HUES64 (cell line): Measurements from ENCODE around the gene PLPPR4.
"Not testable (repeated sequence)": the region's sequence is repeated elsewhere in the genome, so short reads cannot be mapped to it uniquely, and the experiment has no call there.

Experiments used
- H3K27ac ChIP-seq: 2 replicates; pipeline ENCODE4 v1.7.0; 2013; ENCODE audit warnings: low read depth, low read length, inconsistent platforms
- H3K27me3 ChIP-seq: 2 replicates; pipeline ENCODE4 v1.6.1; 2013; ENCODE audit warnings: mild to moderate bottlenecking, low read length; ENCODE audit not compliant: insufficient read depth
- H3K36me3 ChIP-seq: 2 replicates; pipeline ENCODE4 v1.6.1; 2013; ENCODE audit warnings: mild to moderate bottlenecking, low read length; ENCODE audit not compliant: insufficient read depth
- H3K4me1 ChIP-seq: 2 replicates; pipeline ENCODE4 v1.6.1; 2013; ENCODE audit warnings: mild to moderate bottlenecking, low read length, moderate library complexity; ENCODE audit not compliant: insufficient read depth
- H3K4me3 ChIP-seq: 2 replicates; pipeline ENCODE4 v1.5.1; 2013; ENCODE audit warnings: mild to moderate bottlenecking, low read length, moderate library complexity
- H3K9ac ChIP-seq: 2 replicates; pipeline ENCODE4 v1.6.1; 2013; ENCODE audit warnings: mild to moderate bottlenecking, low read depth, low read length
- H3K9me3 ChIP-seq: 2 replicates; pipeline ENCODE4 v1.6.1; 2013; ENCODE audit warnings: low read depth, low read length; ENCODE audit not compliant: insufficient read depth
- WGBS: fragments of 150-250, 120-280 bp; methylation state at CpG from one replicate; pipeline ENCODE4 v1.1.7; 2013; ENCODE audit warnings: missing lambda C conversion rate; 5-methylcytosine and 5-hydroxymethylcytosine counted together

Gene PLPPR4

GRCh38 chr1:99268021-99268420, 3.7 kb downstream of the PLPPR4 start:
- no peaks in the 10 kb centered on the region for H3K36me3 ChIP-seq
- H3K9ac ChIP-seq = no peak overlapping the region
- H3K4me1 ChIP-seq = no peaks in the 10 kb centered on the region
- no peak overlapping the region for H3K4me3 ChIP-seq
- H3K9me3 ChIP-seq = no peaks in the 10 kb centered on the region
- H3K27me3 ChIP-seq = peaks cover 35% of the 10 kb centered on the region
- WGBS = 100% methylated on average over 1 of the region's 1 CpG
- H3K27ac ChIP-seq = no peak overlapping the region

- H3K9ac ChIP-seq = no peak overlapping the region
- H3K4me1 ChIP-seq = no peaks in the 10 kb centered on the region
- H3K9me3 ChIP-seq = no peaks in the 10 kb centered on the region
- peaks cover 22% of the 10 kb centered on the region for H3K27me3 ChIP-seq
- no peaks in the 10 kb centered on the region for H3K36me3 ChIP-seq
- no peak overlapping the region for H3K4me3 ChIP-seq
- no peak overlapping the region for H3K27ac ChIP-seq
These were observed 5.0 kb downstream of the PLPPR4 start for GRCh38 chr1:99269321-99269720.

GRCh38 chr1:99270646-99271045, 6.4 kb downstream of the PLPPR4 start:
- no peaks in the 10 kb centered on the region for H3K4me1 ChIP-seq
- H3K4me3 ChIP-seq = no peak overlapping the region
- no CpG with 5 or more reads among the region's 1 CpG for WGBS
- H3K27me3 ChIP-seq = peaks cover 9% of the 10 kb centered on the region; the same call in 1 of the 2 replicates
- H3K27ac ChIP-seq = no peak overlapping the region
- H3K9me3 ChIP-seq = no peaks in the 10 kb centered on the region
- no peak overlapping the region for H3K9ac ChIP-seq
- H3K36me3 ChIP-seq = no peaks in the 10 kb centered on the region

- H3K4me3 ChIP-seq = no peak overlapping the region
- no peak overlapping the region for H3K9ac ChIP-seq
- H3K27me3 ChIP-seq = peaks cover 3% of the 10 kb centered on the region; the same call in 1 of the 2 replicates
- no peaks in the 10 kb centered on the region for H3K9me3 ChIP-seq
- H3K4me1 ChIP-seq = no peaks in the 10 kb centered on the region
- H3K27ac ChIP-seq = no peak overlapping the region
- H3K36me3 ChIP-seq = no peaks in the 10 kb centered on the region
These were observed 7.0 kb downstream of the PLPPR4 start for GRCh38 chr1:99271249-99271648.

- Histone ChIP-seq H3K36me3 (no peaks in the 10 kb centered on the region), H3K9ac (no peak overlapping the region), H3K27me3 (no peaks in the 10 kb centered on the region), H3K27ac (no peak overlapping the region), H3K9me3 (no peaks in the 10 kb centered on the region), H3K4me3 (no peak overlapping the region), H3K4me1 (no peaks in the 10 kb centered on the region)
- WGBS = 90% methylated on average over 1 of the region's 1 CpG
These were observed 12.8 kb downstream of the PLPPR4 start for GRCh38 chr1:99277066-99277465.

GRCh38 chr1:99279525-99279924, 15.2 kb downstream of the PLPPR4 start:
- Histone ChIP-seq H3K27me3 (no peaks in the 10 kb centered on the region), H3K4me1 (no peaks in the 10 kb centered on the region), H3K27ac (no peak overlapping the region), H3K9ac (no peak overlapping the region), H3K36me3 (no peaks in the 10 kb centered on the region), H3K9me3 (no peaks in the 10 kb centered on the region), H3K4me3 (no peak overlapping the region)
- 85% methylated on average over 4 of the region's 4 CpGs for WGBS

GRCh38 chr1:99281105-99281504, 16.8 kb downstream of the PLPPR4 start:
- H3K36me3 ChIP-seq = no peaks in the 10 kb centered on the region
- no peaks in the 10 kb centered on the region for H3K27me3 ChIP-seq
- H3K27ac ChIP-seq = no peak overlapping the region
- H3K9me3 ChIP-seq = no peaks in the 10 kb centered on the region
- H3K4me1 ChIP-seq = no peaks in the 10 kb centered on the region
- no peak overlapping the region for H3K4me3 ChIP-seq
- H3K9ac ChIP-seq = no peak overlapping the region

GRCh38 chr1:99282536-99282935, 18.2 kb downstream of the PLPPR4 start:
- no peaks in the 10 kb centered on the region for H3K36me3 ChIP-seq
- H3K4me1 ChIP-seq = no peaks in the 10 kb centered on the region
- H3K27ac ChIP-seq = no peak overlapping the region
- no peak overlapping the region for H3K4me3 ChIP-seq
- no peaks in the 10 kb centered on the region for H3K27me3 ChIP-seq
- H3K9ac ChIP-seq = no peak overlapping the region
- WGBS = 61% methylated on average over 3 of the region's 3 CpGs
- H3K9me3 ChIP-seq = no peaks in the 10 kb centered on the region

- H3K27me3 ChIP-seq, H3K4me3 ChIP-seq, H3K9me3 ChIP-seq, H3K36me3 ChIP-seq, H3K27ac ChIP-seq, H3K4me1 ChIP-seq, H3K9ac ChIP-seq: not testable (repeated sequence)
- WGBS = 97% methylated on average over 18 of the region's 18 CpGs
These were observed 19.2 kb downstream of the PLPPR4 start for GRCh38 chr1:99283521-99283920.

GRCh38 chr1:99292886-99293285, 28.6 kb downstream of the PLPPR4 start:
- Histone ChIP-seq H3K36me3 (no peaks in the 10 kb centered on the region), H3K27ac (no peak overlapping the region), H3K9ac (no peak overlapping the region), H3K4me1 (no peaks in the 10 kb centered on the region), H3K9me3 (peaks cover 4% of the 10 kb centered on the region), H3K4me3 (no peak overlapping the region), H3K27me3 (no peaks in the 10 kb centered on the region)
- 77% methylated on average over 6 of the region's 6 CpGs for WGBS

GRCh38 chr1:99297923-99298322, 33.6 kb downstream of the PLPPR4 start:
- no peaks in the 10 kb centered on the region for H3K27me3 ChIP-seq
- WGBS = 99% methylated on average over 2 of the region's 2 CpGs
- no peak overlapping the region for H3K4me3 ChIP-seq
- H3K4me1 ChIP-seq = no peaks in the 10 kb centered on the region
- no peak overlapping the region for H3K27ac ChIP-seq
- no peaks in the 10 kb centered on the region for H3K9me3 ChIP-seq
- H3K36me3 ChIP-seq = no peaks in the 10 kb centered on the region
- no peak overlapping the region for H3K9ac ChIP-seq

- H3K9me3 ChIP-seq = no peaks in the 10 kb centered on the region
- H3K36me3 ChIP-seq = no peaks in the 10 kb centered on the region
- no peaks in the 10 kb centered on the region for H3K4me1 ChIP-seq
- H3K27me3 ChIP-seq = no peaks in the 10 kb centered on the region
- H3K4me3 ChIP-seq = no peak overlapping the region
- no peak overlapping the region for H3K9ac ChIP-seq
- no peak overlapping the region for H3K27ac ChIP-seq
- 93% methylated on average over 4 of the region's 5 CpGs for WGBS
These were observed 40.5 kb downstream of the PLPPR4 start for GRCh38 chr1:99304725-99305282.
